ENCODE data around the gene RGL1. TPM values are rescaled to one million over a fixed set of nuclear protein-coding genes. Genes with fewer than 3 reads are reported as not detected.
A peak's percentile ranks its signal among the peaks of the same experiment; 100 is the strongest.

The RGL1 gene
- total and polyA plus RNA-seq, 8 donors = 0.58 to 22.2 (median 8.5) TPM

GRCh38 chr1:183954496-183954895, 149.6 kb downstream of the RGL1 start:
- peaks cover 4 to 28% (median 7%) of the 10 kb centered on the region in 4 donors for H3K4me1 ChIP-seq
- TF ChIP-seq CTCF (IDR thresholded peaks at IDR 0.05) = no peak
- no peak for TF ChIP-seq EP300 (IDR thresholded peaks at IDR 0.05)
- no peak for TF ChIP-seq POLR2A (IDR thresholded peaks at IDR 0.05)
- TF ChIP-seq POLR2AphosphoS5 (IDR thresholded peaks at IDR 0.05) = no peak
- no peak for DNase-seq
- no peaks in the 10 kb centered on the region for H3K9me3 ChIP-seq
- no peaks in the 10 kb centered on the region for H3K36me3 ChIP-seq
- no peaks in the 10 kb centered on the region for H3K27me3 ChIP-seq
- H3K4me3 ChIP-seq = no peak overlapping the region
- H3K27ac ChIP-seq = no peak overlapping the region
- intact Hi-C loops (cut with DNase I; ENCODE audit: low total_unique reads) = no loop called here
- WGBS, 5 donors = 51 to 70% (median 64%) methylated on average over 3 of the region's 3 CpGs

- peak in 1 of 2 donors; percentile 64 for DNase-seq
- intact Hi-C loops (cut with DNase I; ENCODE audit: low total_unique reads) = no loop called here
- TF ChIP-seq CTCF (IDR thresholded peaks at IDR 0.05) = no peak
- TF ChIP-seq POLR2AphosphoS5 (IDR thresholded peaks at IDR 0.05) = peak in 1 of 3 donors; percentile 31
- H3K9me3 ChIP-seq = no peaks in the 10 kb centered on the region
- peaks cover 4 to 28% (median 7%) of the 10 kb centered on the region in 4 donors for H3K4me1 ChIP-seq
- no peak overlapping the region for H3K4me3 ChIP-seq
- no peaks in the 10 kb centered on the region for H3K36me3 ChIP-seq
- peak overlapping the region in 4 of 5 donors; percentile 13 to 57 (median 50) for H3K27ac ChIP-seq
- H3K27me3 ChIP-seq = no peaks in the 10 kb centered on the region
- WGBS, 5 donors = 57 to 77% (median 69%) methylated on average over 2 of the region's 2 CpGs
Observed at GRCh38 chr1:183956559-183957188, 151.8 kb downstream of the RGL1 start.

GRCh38 chr1:183957216-183957830, 152.4 kb downstream of the RGL1 start:
- Histone ChIP-seq H3K4me1 (peaks cover 4 to 28% (median 7%) of the 10 kb centered on the region in 4 donors), H3K4me3 (no peak overlapping the region), H3K9me3 (no peaks in the 10 kb centered on the region), H3K36me3 (no peaks in the 10 kb centered on the region), H3K27ac (peak overlapping the region in 4 of 5 donors; percentile 13 to 57 (median 41)), H3K27me3 (no peaks in the 10 kb centered on the region)
- intact Hi-C loops (cut with DNase I; ENCODE audit: low total_unique reads) = no loop called here
- TF ChIP-seq POLR2AphosphoS5 (IDR thresholded peaks at IDR 0.05) (no peak), CTCF (IDR thresholded peaks at IDR 0.05) (no peak)
- no peak for DNase-seq
- 82 to 93% (median 91%) methylated on average over 4 of the region's 4 CpGs for WGBS, 5 donors

GRCh38 chr1:183958958-183959357, 154.0 kb downstream of the RGL1 start:
- TF ChIP-seq POLR2A (IDR thresholded peaks at IDR 0.05) (no peak), EP300 (IDR thresholded peaks at IDR 0.05) (no peak), POLR2AphosphoS5 (IDR thresholded peaks at IDR 0.05) (no peak), CTCF (IDR thresholded peaks at IDR 0.05) (no peak)
- intact Hi-C loops (cut with DNase I; ENCODE audit: low total_unique reads) = no loop called here
- no peaks in the 10 kb centered on the region for H3K36me3 ChIP-seq
- no peaks in the 10 kb centered on the region for H3K9me3 ChIP-seq
- H3K4me3 ChIP-seq = no peak overlapping the region
- no peaks in the 10 kb centered on the region for H3K27me3 ChIP-seq
- peaks cover 0 to 28% (median 4%) of the 10 kb centered on the region in 4 donors for H3K4me1 ChIP-seq
- DNase-seq = no peak
- WGBS, 5 donors = 79 to 98% (median 95%) methylated on average over 1 of the region's 1 CpG
- no peak overlapping the region for H3K27ac ChIP-seq
